ENCODE results near the gene RNF166. TPM values are rescaled to one million over a fixed set of nuclear protein-coding genes. Genes with fewer than 3 reads are reported as not detected.

The RNF166 gene
- total RNA-seq, 1 experiment from 2014 or later: 33.3 TPM

DNA sequence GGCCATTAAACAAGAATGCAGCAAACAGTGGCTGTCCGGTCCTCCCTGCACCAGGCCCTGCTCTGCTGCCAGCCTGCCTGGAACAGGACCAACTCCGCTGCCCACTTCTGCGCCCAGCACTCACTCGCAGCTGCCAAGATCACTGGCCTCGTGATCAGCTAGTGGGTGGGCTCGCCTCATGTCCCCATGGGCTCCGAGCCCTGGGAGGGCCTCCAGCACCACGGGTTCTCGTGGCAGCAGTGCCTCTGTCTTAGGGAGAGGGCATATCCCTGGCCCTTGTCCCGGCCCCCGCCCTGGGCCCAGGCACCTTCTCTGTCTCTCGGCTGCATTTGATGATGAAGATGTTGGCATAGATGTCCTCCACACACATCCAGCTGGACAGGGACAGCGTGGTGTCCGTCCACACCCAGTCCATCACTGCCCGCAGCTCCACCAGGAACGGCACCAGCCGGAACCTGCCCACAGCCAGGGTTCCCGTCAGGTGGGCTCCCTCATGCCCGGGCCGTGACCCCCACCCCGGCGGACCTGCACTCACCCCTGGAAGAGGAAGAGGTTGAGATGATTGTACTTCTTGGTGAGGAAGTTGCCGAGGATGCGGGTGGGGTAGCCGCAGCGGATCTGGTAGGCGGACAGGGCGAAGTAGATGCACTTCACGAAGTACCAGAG, 13.2 kb upstream of the RNF166 start:
- no peak for DNase-seq
- Mint-ChIP-seq H3K36me3 (ENCODE audit: insufficient read depth, unreplicated experiment) (peaks cover 78% of the 10 kb centered on the region), H3K9me3 (ENCODE audit: low read depth, unreplicated experiment) (no peaks in the 10 kb centered on the region), H3K4me3 (ENCODE audit: low read depth, unreplicated experiment) (no peak overlapping the region), H3K4me1 (ENCODE audit: low read depth, unreplicated experiment) (no peaks in the 10 kb centered on the region), H3K27ac (ENCODE audit: unreplicated experiment) (no peak overlapping the region), H3K27me3 (ENCODE audit: unreplicated experiment) (no peaks in the 10 kb centered on the region)
- CTCF ChIA-PET: interaction anchor here (0.5 to 0.7 kb wide), 2 partner anchors 75 to 186 kb away, joined by 5 read pairs; no protein-coding TSS in a partner anchor
- intact Hi-C loops (cut with micrococcal nuclease; ENCODE audit: unreplicated experiment): no loop called here
- no TSS peak for BruUV-seq (replicated peaks)
- TF ChIP-seq, protein P1, sequence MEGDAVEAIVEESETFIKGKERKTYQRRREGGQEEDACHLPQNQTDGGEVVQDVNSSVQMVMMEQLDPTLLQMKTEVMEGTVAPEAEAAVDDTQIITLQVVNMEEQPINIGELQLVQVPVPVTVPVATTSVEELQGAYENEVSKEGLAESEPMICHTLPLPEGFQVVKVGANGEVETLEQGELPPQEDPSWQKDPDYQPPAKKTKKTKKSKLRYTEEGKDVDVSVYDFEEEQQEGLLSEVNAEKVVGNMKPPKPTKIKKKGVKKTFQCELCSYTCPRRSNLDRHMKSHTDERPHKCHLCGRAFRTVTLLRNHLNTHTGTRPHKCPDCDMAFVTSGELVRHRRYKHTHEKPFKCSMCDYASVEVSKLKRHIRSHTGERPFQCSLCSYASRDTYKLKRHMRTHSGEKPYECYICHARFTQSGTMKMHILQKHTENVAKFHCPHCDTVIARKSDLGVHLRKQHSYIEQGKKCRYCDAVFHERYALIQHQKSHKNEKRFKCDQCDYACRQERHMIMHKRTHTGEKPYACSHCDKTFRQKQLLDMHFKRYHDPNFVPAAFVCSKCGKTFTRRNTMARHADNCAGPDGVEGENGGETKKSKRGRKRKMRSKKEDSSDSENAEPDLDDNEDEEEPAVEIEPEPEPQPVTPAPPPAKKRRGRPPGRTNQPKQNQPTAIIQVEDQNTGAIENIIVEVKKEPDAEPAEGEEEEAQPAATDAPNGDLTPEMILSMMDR (IDR thresholded peaks at IDR 0.05; ENCODE audit: unreplicated experiment): no peak

DNA sequence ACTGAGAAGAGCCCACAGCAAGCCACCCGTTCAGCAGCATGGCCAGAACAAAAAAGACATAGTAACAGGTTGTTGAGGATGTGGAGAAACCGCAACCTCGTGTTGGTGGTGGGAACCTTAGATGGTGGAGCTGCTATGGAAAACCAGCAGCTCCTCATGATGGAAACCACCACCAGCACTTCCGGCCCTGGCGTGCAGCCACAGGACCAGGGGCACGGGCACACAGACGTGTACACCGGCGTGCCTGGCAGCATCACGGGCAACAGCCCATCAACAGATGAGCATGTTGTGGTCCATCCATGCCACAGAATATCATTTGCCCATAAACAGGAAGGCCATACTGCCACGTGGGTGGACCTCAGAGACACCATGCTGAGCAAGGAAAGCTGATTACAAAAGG, 12.0 kb upstream of the RNF166 start:
- Mint-ChIP-seq H3K36me3 (ENCODE audit: insufficient read depth, unreplicated experiment) (peaks cover 66% of the 10 kb centered on the region), H3K4me1 (ENCODE audit: low read depth, unreplicated experiment) (no peaks in the 10 kb centered on the region), H3K9me3 (ENCODE audit: low read depth, unreplicated experiment) (no peaks in the 10 kb centered on the region), H3K27ac (ENCODE audit: unreplicated experiment) (no peak overlapping the region), H3K4me3 (ENCODE audit: low read depth, unreplicated experiment) (no peak overlapping the region), H3K27me3 (ENCODE audit: unreplicated experiment) (no peaks in the 10 kb centered on the region)
- BruUV-seq (replicated peaks): no TSS peak
- intact Hi-C loops (cut with micrococcal nuclease; ENCODE audit: unreplicated experiment): no loop called here
- TF ChIP-seq, protein P1 (IDR thresholded peaks at IDR 0.05; ENCODE audit: unreplicated experiment): no peak
- DNase-seq: no peak
- CTCF ChIA-PET: no interaction called here

DNA sequence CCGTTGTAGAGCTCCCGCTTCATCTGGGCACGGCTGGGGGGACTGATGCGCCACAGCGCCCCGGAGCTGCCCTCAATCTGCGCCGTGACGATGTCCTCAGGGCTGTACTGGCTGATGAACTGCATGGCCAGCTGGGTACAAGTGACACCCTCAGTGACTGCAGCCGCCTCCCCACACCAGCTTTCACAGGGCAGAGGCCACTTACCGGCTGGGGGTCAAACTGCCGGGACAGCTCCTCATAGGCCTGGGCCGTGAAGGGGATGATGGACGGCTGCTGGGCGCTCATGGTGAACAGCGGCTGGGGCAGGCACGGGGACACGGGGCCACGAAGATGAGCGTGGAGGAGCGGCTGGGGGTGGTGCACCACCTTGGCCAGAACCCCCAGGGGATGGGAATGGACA, 10.4 kb upstream of the RNF166 start:
- no peak for DNase-seq
- H3K4me1 Mint-ChIP-seq (ENCODE audit: low read depth, unreplicated experiment): no peaks in the 10 kb centered on the region
- H3K27ac Mint-ChIP-seq (ENCODE audit: unreplicated experiment): no peak overlapping the region
- BruUV-seq (replicated peaks): no TSS peak
- no peak overlapping the region for H3K4me3 Mint-ChIP-seq (ENCODE audit: low read depth, unreplicated experiment)
- H3K9me3 Mint-ChIP-seq (ENCODE audit: low read depth, unreplicated experiment): no peaks in the 10 kb centered on the region
- TF ChIP-seq, protein P1 (IDR thresholded peaks at IDR 0.05; ENCODE audit: unreplicated experiment): no peak
- peaks cover 63% of the 10 kb centered on the region for H3K36me3 Mint-ChIP-seq (ENCODE audit: insufficient read depth, unreplicated experiment)
- intact Hi-C loops (cut with micrococcal nuclease; ENCODE audit: unreplicated experiment): no loop called here
- CTCF ChIA-PET: no interaction called here
- H3K27me3 Mint-ChIP-seq (ENCODE audit: unreplicated experiment): no peaks in the 10 kb centered on the region

DNA sequence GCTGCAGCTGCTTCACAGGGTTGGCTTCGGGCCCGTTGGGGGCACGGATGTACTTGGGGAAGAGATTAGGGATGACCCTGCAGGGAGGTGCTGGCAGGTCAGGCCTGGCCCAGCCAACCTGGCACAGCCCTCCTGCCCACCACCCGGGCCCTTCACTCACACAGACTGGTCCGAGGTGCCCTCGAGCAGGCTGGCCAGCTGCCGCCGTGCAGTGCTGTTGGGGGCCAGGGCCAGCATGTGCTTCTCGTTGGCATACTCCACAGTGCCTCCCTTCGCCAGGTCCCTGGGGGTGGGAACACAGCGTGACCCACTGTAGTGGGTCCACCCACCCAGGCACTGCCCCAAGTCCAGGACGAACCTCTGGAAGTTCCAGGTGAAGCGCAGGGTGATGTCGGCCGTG, 10.0 kb upstream of the RNF166 start:
- TF ChIP-seq, protein P1 (IDR thresholded peaks at IDR 0.05; ENCODE audit: unreplicated experiment): no peak
- Mint-ChIP-seq H3K9me3 (ENCODE audit: low read depth, unreplicated experiment) (no peaks in the 10 kb centered on the region), H3K4me1 (ENCODE audit: low read depth, unreplicated experiment) (no peaks in the 10 kb centered on the region), H3K27me3 (ENCODE audit: unreplicated experiment) (no peaks in the 10 kb centered on the region), H3K27ac (ENCODE audit: unreplicated experiment) (no peak overlapping the region), H3K36me3 (ENCODE audit: insufficient read depth, unreplicated experiment) (peaks cover 65% of the 10 kb centered on the region), H3K4me3 (ENCODE audit: low read depth, unreplicated experiment) (no peak overlapping the region)
- intact Hi-C loops (cut with micrococcal nuclease; ENCODE audit: unreplicated experiment): no loop called here
- no peak for DNase-seq
- CTCF ChIA-PET: interaction anchor here (1.3 kb wide), 1 partner anchor 21 kb away, joined by 4 read pairs; no protein-coding TSS in a partner anchor
- no TSS peak for BruUV-seq (replicated peaks)
